Forelimb muscle (tissue), 1 donor: Measurements from ENCODE around the gene ZSCAN9. TPM values are rescaled to one million over a fixed set of nuclear protein-coding genes. Genes with fewer than 3 reads are reported as not detected.
A peak's percentile ranks its signal among the peaks of the same experiment; 100 is the strongest.

ENCODE experiments used
- DNase-seq: peaks from one replicate; pipeline ENCODE4 v3.0.0-alpha.2; 2013; ENCODE audit warnings: low read depth
- polyA plus RNA-seq: library from polyadenylated mRNA; unstranded; fragments of 120-200 nt; gene quantifications from one replicate; pipeline ENCODE4 v1.2.1, GENCODE V29; 2013; ENCODE audit not compliant: insufficient read length

Gene ZSCAN9
- polyA plus RNA-seq: 28.0 TPM

- peak; percentile 54 for DNase-seq
Observed at GRCh38 chr6:28225056-28225834, at the start of gene ZSCAN9. Gene ZSCAN9, plus strand, starts transcription at chr6:28225275. Its CDS starts 1,810 bp downstream, at chr6:28227085.

GRCh38 chr6:28176373-28176772 is 48.7 kb upstream of the ZSCAN9 start:
- no peak for DNase-seq

GRCh38 chr6:28182255-28182654 is 42.8 kb upstream of the ZSCAN9 start:
- DNase-seq: no peak

- DNase-seq: no peak
Observed at GRCh38 chr6:28188111-28188979, 36.7 kb upstream of the ZSCAN9 start.

DNA sequence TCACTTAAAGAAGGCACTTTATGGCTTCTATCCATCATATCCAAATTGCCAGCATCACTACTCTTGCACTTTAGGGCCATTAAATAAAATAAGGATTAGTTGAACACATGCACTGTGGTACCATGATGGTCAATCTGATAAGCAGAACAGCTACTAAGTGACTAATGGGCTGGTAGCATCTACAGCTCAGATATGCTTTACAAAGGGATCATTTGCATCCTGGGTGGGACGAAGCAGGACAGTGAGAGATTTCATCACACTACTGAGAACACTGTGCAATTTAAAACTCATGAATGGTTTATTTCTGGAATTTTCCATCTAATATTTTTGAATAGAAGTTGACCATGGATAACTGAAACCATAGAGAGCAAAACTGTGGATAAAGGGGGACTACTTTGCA is 25.1 kb upstream of the ZSCAN9 start:
- no peak for DNase-seq

DNA sequence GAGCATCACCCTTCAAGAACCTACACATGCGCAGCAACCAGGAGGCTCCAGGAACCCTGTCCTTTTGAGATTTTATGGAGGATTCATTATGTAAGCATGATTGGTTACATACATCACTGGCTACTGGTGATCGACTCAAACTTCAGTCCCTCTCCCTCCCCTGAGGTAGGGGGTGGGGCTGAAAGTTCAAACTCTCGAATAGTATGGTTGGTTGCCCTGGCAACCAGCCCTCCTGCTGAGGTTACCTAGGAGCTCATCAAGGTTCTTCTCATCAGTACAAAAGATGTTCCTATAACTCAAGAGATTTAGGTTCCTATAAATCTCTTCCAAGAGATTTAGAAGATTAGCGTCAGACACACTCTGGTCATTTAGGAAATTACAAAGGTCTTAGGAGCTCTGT is 21.9 kb upstream of the ZSCAN9 start:
- DNase-seq: no peak

DNA sequence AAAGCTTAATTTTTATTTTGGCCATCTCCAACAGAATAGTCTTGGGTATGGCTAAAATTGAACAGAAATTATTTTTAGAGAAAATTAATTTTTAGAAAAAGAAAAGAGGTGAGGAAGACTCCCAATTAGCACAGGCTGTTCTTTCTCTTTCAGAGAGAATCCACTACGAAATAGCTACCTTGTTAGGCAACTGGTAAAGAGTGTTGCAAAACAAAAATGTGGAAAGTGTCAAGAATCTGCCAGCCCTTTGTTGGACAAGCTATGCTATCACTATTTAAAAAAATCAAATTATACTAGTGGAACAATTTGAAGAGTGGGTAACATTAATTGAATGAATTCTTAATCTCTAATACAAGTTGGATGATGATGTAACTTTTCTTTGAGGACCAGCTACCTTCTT is 19.2 kb upstream of the ZSCAN9 start:
- DNase-seq: no peak

- no peak for DNase-seq
Observed at GRCh38 chr6:28206527-28206926, 18.5 kb upstream of the ZSCAN9 start.

- DNase-seq: no peak
Observed at GRCh38 chr6:28206928-28207509, 18.1 kb upstream of the ZSCAN9 start.

DNA sequence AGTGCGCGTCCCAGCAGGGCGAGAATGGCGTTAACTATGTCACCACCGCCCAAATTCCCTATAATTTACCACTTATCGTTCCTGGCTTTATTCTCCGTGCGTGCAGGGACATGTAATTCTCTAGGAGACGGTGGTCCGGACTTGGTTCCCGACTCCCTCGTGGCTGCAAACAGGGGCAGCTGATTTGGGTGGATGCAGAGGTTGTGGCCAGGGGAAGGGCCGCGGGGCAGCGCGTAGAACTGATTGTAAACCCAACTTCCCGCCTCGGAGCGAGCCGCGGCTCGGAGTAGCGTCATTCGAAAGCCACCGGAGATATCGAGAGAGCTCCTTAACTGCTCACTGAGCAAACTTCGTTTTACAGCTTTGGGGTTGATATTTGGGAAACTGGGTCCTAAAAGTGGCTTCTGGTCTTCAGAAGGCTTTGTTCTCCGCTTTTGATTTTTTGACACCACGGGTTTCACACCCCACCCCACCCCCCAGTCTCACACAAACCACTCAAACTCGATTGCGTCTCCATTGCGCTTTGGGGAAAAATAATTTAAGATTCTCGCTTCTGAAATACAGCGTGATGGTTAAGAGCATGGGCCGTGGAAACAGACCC is 17.5 kb upstream of the ZSCAN9 start:
- no peak for DNase-seq

GRCh38 chr6:28208111-28208659 is 16.9 kb upstream of the ZSCAN9 start:
- no peak for DNase-seq

DNA sequence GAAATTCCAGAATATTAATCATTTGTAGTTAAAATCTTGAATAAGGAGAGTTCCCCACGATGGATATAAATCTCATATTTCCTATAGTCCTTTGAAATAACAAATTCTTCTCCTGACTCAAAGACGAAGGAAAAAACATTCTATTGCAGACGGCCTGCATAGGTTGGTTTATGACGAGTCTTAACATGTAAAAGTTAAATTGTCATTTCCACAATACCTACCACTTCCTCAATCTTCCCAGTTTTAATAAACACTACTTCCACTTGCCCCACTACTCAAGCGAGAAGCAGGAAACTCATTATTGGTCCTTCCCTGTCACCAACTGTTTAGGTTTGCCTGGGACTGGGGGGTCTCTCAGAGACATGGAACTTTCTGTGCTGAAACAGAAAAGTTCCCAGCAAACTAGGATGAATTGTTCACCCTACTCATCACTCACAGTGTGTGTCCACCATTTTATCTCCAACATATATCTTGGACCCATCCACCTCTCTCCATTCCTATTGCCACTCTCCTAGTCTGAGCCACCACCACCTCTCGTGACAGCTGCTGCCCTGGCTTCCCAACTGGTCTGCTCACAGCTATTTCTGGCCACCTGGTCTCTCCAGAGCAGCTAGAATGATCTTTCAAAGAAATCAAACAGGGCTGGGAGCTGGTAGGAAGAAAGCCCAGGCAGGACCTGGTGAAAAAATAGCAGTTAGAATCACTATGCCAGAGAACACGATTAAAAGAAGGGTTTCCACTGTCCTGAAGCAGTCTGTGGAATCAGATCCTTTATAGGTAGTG is 15.1 kb upstream of the ZSCAN9 start:
- no peak for DNase-seq

- no peak for DNase-seq
Observed at GRCh38 chr6:28211840-28212509, 13.1 kb upstream of the ZSCAN9 start.

GRCh38 chr6:28212510-28213212 is 12.4 kb upstream of the ZSCAN9 start:
- no peak for DNase-seq

DNA sequence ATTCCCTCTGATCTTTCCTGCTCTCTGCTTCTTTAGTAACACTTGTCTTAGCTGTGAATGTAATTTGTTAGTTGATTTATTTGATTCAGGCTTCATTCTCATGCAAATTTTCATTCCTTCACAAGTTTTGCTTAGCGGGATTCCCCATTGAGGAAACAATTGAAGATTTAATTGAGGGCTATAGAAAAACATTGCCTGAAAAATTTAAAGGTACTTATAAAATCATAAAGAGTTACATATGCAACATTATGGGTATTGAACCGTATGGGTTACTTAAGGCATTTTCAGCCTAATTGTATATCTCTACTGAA is 11.9 kb upstream of the ZSCAN9 start:
- DNase-seq: no peak

- DNase-seq: no peak
Observed at GRCh38 chr6:28215425-28215824, 9.7 kb upstream of the ZSCAN9 start.

DNA sequence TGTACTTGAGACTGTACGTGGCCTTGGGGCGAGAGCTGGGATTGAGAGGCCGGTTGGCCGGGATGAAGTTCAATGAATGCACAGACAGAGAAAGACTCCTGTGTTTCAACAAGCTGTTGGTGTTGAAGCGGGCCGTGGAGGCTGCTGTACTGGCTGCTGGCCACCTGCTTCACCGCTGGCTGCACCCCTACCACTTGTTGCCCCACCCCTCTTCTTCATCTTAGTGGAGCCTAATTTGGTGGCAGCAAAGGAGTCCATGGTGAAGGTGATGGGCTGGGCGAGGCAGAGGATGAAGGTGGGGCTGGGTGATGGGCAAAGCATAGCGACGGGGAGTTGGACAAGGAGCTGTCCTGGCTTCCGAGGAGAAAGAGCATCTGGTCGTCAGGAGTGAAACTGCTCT is 7.2 kb upstream of the ZSCAN9 start:
- DNase-seq: no peak

- no peak for DNase-seq
Observed at GRCh38 chr6:28218312-28219248, 6.5 kb upstream of the ZSCAN9 start.
